Hematopoietic multipotent progenitor cell treated with erythropoietin and hydrocortisone succinate and interleukin-3 and kit ligand, for 17 days (in vitro differentiated cells): Measurements from ENCODE around the gene PHF20.
"Not testable (repeated sequence)": the region's sequence is repeated elsewhere in the genome, so short reads cannot be mapped to it uniquely, and the experiment has no call there.

Experiments
- DNase-seq: peaks from one replicate; pipeline ENCODE4 v3.0.0-alpha.2; 2015; ENCODE audit warnings: low spot score

PHF20 gene

DNA sequence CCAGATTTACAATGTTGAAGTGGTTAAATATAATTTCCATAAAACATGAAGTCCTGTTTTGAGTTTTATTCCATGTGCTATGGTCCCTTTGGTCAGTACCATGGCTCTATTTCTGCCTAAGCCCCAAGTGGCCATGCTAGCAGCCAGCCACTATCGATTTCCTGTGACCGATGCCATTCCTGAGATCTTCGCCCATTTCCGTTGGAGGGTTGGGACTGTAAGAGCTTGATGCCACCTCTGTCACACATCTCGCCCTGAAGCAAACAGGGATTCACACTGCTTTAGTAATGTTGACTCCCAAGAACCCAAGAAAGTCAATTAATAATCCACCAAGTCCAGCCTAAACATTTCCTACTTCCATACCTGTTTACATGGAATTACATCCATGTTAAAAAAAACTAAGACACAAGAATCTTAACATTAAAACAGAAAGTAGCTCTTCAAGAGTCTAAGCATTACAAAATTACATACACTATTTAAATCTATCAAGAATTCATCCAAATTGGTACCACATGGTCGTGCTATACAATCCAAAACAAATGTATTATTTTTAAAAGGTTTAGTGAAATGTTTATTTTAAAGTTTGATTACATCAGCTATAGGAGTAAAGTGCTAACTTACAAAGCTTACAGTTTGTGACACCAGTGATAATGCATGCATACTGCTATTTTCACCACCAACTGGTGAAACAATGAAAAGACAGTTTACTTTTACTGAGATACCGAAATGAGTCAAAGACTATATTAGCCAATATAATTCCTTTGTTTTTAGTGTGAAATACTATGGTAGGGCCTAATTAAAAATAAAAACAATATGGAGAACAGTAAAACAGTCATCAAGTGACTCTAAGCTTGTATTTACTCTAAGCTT lies 32.3 kb upstream of the PHF20 start:
- DNase-seq, result peak; percentile 53

DNA sequence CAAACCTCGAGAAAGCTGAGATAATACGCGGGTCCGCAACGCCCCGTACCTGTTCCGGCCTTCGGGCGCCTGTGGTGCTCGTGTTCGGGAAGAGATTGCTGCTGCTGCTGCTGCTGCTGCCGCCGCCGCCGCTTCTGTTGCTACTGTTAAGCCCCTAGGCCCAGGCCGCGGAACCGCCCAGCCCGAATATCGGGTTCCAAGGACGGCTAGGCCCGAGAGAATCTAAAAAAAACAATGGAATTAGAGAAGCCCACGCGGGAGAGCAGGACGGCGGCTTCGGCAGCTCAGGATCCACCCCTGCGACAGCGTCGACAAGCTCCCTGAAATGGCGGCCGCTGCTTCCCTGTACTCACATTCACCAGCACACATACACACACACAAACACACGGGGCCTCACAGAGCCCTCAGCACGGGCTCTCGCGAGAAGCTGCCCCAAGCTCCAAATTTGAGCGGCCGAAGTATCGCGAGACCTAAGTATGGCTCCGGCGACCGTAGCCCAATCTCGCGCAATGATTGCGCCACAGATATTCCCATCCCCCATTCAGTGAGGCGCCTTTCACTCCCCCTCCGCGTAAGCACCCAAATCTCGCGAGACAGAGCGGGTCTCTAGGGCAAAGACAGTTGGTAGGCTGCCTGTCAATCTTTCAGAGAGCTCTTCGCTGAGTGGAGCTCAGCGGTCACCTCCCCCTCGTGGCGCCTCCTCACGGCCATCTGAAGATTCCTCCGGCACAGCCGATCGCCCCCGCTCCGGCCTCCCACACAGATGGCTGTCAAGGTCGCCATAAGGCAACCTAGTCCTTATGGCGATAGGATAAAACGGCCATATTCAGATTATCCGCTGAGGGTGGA lies 29.7 kb upstream of the PHF20 start, which contains the start of gene RBM39:
Gene RBM39, minus strand, starts transcription at position 369 of the 849 bp plus-strand sequence. CDS start 1,386 bp downstream, outside the sequence.
- DNase-seq, result peak; percentile 100

DNA sequence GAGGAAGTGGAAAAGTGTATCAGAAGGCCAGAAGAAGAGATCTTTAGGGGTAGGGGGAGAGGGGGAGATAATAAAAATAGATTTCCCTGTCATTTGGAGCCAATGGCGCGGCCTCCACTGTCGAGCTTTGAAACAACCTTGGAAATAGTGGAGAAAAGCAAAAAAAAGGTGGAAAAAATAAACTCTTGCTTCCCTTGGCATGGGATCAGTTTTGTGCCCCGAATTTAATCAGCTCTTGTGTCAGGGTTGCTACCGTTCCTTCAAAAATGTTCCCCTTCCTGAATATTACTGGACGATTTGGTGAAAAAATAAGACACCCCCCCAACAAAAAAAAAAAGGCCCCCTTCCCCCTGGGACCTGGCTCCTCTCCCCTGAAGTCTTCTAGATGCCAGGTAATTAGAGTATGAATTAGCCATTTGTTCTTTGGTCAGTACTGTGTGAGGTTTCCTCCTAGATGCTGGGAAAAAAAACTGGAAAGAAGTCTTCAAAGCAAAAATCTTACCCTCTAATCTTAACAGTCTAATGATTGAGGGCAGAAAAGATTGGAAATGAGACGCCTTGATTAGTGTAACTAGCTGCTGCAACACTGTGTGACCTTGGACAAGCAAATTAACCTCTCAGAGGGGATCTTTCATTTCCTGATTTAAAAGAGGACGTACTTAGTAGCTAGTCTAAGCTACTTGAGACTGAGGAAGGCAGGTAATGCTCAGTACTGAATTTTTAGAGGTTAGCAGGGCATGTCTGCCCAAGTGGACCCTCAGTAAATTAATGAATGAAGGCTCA lies 28.9 kb upstream of the PHF20 start:
- DNase-seq, result peak; percentile 63

DNA sequence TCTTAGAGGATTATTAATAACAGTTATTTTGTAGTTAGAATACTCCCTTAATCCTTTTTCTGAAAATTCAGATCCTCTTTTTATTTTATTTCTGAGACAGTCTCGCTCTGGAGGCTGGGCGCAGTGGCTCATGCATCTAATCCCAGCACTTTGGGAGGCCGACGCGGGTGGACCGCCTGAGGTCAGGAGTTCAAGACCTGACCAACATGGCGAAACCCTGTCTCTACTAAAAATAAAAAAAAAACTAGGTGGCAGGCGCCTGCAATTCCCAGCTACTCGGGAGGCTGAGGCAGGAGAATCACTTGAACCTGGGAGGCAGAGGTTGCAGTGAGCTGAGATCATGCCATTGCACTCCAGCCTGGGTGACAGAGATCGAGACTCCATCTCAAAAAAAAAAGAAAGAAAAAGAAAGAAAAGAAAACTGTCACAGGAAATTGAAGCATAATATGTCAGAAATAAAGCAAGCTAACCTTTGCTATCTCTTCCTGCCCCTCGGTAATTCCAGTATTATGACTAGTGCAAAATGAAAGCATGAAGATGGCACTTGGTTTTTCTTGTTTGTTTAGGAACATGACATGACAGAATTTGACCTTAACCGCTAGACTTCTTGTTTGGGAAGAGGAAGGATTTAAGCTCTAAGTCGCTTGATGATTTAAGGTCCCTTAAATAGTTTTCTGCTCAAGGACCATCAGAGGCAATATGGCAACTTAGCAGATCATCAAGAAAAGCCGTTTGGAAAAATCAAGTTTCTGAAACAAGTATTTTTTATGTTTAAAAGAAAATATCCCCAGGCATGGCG lies 27.9 kb upstream of the PHF20 start:
- DNase-seq, result peak; percentile 72

DNA sequence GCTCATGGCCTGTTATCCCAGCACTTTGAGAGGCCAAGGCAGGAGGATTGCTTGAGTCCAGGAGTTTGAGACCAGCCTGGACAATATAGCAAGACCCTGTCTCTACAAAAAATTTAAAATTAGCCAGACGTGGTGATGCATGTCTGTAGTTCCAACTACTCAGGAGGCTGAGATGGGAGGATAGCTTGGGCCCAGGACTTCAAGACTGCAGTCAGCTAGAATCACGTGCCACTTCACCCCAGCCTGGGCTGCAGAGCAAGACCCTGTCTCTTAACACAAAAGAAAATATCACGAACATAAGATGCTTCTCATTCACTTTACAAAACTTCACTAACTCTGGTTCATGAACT lies 27.3 kb upstream of the PHF20 start:
- DNase-seq, result not testable (repeated sequence)

DNA sequence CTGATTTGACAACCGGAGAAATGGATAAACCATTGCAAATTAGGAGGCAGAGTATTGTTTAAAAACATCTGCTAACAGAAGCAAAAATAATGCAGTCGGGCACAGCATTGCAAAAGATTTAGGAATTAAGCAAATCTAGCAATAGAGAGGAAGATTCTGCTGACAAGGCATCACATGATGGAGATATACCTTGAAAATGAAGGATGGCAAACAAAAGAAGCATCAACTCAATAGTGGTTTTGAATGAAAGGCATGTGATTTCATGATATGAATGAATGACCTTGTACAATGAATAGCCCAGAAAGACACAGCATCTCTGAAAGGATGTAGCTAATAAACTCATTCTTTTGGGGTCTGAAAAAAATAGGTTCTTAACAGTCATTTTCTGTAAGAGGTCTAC lies 21.2 kb upstream of the PHF20 start:
- DNase-seq, result no peak

DNA sequence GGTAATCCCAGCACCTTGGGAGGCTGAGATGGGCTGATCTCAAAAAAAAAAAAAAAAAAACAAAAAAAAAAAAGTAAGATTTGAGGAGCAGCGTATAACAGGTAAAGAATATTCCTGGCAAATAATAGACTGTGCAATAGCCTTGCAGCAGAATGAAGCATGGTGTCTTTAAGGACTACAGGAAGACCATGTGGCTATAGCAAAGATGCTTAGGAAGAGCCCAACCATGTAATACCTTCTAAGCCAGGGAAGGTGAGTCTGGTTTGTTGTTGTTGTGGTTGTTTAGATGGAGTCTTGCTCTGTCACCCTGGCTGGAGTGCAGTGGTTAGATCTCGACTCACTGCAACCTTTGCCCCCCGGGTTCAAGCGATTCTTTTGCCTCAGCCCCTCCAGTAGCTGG lies 15.4 kb upstream of the PHF20 start:
- DNase-seq, result no peak

DNA sequence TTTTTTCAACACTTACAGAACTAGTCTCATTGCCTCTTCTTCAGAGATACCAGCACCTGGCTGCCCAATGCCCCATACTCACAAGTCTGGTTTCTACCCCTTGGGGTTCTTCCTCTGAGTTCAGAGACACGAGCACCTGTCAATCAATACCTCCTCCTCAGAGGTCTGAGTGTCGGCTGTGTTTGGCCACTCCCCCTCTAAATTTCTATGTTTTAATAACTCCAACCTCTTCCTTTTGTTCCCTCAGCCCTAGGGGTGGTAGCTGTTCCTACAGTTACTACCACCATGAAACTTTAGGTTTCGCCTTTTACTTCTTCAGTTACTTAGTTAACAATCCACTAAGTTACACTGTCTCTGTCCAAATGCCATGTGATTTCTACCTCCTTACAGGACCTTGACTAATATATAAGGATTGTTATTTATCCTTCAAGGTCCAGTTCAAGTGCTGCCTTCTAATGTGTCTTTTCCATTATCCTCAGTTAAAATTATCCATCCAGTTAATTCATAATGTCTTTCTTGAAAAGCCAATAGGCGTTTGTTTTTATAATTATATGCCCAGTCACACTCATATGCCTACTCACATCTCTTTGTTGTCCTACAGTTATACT lies 14.6 kb upstream of the PHF20 start:
- no peak for DNase-seq

DNA sequence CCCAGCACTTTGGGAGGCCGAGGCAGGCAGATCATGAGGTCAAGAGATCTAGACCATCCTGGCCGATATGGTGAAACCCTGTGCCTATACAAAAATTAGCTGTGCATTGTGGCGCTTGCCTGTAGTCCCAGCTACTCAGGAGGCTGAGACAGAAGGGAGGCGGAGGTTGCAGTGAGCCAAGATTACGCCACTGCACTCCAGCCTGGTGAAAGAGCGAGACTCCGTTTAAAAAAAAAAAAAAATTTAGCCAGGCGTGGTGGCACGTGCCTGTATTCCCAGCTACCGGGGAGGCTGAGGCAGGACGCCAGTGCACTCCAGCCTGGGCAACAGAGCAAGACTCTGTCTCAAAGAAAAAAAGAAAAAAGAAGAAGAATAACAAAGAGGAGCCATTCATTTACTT lies 10.3 kb upstream of the PHF20 start:
- DNase-seq, result not testable (repeated sequence)

DNA sequence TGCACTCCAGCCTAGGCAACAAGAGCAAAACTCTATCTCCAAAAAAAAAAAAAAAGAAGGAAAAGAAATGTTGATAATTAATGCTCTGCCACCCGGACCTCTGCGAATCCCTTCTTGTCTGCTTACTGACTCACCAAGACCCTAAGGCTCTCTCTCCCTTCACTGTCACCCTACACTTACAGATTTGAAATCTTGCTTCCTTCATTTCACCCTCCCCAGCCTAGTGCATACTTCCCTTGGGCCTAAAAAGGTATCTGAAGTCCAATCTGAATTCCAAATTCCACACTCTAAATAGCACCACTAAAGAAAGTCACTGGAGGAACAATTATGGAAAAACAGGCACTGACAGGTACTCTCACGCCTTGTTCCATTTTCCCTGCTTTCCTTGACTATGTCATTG lies 9.4 kb upstream of the PHF20 start:
- no peak for DNase-seq

DNA sequence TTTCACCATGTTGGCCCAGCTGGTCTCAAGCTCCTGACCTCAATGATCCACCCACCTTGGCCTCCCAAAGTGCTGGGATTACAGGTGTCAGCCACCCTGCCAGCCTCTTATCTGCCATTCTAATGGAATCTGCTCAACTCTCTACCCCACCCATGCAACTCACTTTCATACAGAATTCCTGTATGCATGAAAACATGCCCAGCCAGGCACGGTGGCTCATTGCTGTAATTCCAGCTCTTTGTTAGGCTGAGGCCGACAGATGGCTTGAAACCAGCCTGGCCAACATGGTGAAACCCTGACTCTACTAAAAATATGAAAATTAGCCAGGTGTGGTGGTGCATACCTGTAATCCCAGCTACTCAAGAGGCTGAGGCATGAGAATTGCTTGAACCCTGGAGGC lies 6.9 kb upstream of the PHF20 start:
- DNase-seq, result not testable (repeated sequence)

DNA sequence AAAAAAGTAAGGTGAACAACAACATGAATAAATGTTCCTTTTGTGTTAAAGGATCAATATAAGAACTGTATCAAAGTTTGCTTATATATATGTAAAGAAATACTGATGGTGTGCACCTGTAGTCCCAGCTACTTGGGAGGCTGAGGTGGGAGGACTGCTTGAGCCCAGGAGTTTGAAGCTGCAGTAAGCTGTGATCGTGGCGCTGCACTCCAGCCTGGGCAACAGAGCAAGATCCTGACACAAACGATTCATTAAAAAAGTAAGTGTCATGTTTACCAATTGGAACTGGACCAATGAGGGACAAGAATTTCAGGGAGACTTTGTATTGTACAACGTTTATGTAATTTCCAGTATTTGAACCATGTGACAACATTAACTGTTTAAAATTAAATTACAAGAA lies 5.0 kb upstream of the PHF20 start:
- DNase-seq, result no peak

DNA sequence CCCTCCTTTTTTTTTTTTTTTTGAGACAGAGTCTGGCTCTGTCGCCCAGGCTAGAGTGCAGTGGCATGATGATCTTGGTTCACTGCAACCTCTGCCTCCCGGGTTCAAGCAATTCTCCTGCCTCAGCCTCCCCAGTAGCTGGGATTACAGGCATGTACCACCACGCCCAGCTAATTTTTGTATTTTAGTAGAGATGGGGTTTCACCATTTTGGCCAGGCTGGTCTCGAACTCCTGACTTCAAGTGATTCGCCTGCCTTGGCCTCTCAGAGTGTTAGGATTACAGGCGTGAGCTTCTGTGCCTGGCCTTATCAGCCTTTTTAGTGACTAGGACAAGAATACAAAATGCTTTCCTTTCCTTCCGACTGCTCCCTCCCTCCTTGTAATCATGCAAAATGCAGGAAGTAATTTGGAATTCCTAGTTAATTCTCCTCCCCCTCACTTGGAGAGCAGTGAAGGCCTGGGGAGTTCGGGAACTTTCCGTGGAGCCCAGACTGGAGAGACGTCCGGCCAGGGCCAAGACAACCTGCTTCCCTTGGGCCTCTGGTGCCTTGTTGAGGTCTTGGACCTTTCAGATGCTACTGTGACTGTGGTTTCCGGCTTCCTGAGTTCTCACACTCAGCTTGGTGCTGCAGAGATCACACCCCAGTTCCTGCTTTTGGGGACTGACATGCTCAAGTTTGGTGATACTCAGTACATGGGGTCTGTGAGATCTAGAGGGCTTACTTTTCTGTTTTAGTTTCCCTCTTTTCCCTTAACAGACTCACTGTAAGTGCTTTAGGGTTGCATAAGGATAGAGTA lies 3.9 kb upstream of the PHF20 start:
- DNase-seq, result no peak

DNA sequence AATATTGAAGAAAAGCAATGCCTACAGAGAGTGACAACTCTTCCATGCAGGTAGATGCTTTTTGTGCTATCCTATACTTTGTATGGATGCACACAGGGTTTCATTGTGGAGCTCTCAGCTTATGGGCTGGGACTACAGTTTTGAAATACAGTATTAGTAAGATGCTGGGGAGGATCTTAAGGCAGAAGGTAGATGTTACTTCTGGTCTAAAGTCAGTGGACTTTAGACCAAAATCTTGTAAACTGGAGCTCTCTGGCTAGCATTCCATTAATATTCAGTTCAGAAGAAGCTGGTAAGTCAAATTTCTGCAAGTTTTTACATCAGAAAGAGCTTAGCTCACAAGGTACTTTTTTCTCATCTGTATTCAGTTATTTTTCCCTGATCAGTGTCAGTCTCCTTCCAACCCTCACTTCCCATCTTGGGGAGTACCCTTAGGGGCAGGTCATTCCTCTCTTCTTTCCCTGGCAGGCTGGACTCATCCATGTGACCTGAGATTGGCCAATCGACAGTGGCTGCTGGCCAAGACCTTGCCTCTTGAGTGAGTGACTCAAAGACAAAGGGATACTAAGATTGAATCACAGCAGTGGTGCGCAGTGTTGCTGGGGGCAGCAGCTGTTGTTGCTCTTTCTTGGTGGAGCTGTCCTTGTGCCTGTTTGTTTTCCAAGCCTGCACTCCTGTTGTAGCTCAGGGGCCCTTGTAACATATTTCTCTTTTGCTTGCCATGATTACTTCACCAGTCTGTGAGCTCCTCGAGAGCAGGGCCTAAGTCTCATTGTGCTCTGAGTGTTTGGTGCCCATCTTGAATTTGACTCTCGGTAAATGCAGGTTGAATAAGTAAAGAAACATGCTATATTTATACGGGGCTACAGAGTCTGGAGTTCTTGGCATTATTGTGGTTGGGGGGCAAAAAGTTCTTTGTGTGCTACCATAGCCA lies 2.8 kb upstream of the PHF20 start:
- DNase-seq, result no peak

DNA sequence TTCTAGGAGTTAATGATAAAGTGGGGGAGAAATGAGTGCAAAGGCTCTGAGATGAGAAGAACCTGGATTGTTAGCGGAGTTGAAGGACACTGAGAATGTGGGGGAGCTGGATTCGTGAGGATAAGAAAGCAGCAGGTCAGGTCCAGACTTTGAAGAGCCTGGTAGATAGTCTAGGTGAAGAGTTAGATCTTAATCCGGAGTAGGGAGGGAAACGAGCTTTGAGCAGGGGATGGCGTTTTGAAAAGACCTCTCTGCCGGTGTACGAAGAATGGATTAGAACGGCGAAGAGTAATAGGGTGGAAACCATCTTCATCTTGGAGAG lies 487 bp upstream of the PHF20 start:
- no peak for DNase-seq

DNA sequence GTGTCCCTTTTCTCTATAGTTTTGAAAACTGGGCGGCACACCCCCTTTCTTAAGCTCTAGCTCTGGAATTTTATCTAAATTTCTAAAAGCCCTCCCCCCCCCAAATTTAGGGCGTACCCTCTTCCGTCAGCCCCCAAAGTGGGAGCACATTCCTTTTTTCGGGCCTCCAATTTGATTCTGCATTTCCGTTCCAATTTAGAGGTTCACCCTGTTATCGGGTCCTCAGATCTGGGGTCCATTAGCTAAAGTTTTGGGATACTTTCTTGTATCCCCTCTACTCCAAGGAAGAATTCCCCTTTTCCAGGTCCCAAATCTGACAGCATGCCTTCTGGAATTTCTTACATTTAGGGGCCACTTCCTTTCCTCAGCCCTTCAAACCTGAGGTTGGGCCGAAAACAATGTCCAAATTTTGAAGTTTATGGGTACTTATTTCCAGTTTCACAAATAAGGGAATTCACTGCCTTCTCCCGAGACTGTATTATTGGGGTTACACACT lies 796 bp downstream of the PHF20 start:
- DNase-seq, result no peak

DNA sequence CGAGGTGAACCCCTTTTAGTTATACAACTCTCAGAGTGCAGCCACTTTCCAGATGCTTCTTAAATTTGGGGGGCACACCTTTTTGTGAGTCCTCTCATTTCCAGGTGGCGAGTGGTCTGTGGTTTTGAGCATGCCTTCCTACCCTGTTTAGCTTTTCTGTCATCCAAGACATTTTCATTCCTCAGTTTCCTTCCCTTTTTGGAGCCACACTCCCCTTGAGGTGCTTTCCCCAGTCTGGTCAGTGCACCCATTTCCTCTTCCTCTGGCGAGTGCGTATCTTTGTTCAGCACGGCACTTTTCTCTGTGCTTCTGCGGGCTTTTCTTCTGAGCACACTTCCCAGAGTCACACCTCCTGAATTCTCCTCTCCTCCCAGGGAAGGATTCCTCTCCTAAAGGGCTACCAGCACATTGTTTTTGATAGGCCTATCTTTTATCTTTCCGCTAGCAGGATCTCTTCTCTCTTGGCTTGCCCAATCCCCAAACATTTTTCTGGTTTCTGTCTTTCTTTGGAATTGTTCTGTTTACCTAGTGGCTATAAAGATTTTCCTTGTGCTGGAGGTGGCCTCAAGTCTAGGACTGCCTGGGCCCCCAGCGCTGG lies 1.4 kb downstream of the PHF20 start:
- DNase-seq, result peak; percentile 24

DNA sequence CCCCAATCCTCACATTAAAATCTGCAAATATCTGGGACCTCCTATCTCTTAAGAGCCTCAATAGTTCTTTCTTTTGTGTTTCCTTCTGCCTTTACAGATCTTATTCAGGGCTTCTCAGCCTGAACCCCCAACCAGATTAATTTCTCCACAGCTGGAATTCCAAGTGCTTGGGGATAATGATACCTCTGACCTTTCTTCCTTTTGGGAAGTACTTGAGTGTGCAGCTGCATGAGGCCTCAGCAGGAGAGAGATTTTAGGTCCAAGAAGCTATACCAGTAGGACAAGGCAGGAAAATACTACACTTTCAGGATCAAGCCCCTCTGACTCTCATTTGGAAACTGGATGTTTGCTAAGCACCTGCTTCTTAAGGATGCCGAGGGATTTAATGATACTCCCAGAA lies 2.6 kb downstream of the PHF20 start:
- DNase-seq, result no peak
